CMK (cell line): ENCODE data around the gene DLG4.

Source experiments
- DNase-seq: peaks from one replicate; pipeline ENCODE4 v3.0.0-alpha.2; 2010; ENCODE audit warnings: low read depth

The DLG4 gene

DNA sequence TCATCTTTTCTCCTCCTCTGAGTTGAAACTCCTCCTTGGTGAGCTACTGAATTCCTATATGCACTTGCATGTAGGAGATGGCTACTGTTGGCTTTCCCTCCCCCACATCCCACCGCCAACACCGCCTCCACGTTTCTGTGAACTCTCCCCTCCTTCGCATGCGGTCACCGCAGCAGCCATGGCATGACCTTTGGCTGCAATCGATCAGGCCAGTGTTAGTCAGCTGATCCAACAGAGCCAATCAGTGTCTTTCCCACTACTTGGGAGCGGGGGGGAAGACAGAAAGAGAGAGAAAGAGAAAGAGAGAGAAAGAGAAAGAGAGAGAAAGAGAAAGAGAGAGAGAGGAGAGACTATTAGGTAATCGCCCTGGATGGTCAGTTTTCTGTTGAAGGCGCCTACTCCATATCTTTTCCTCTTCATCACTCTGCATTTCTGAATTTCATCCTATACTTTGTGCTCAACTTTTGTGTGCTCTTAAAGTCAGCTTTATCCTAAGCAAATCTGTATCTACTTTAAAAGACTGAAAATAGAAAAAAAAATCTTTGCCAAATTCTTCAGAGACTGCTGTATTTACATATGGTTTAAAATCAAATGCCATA is 63.2 kb downstream of the DLG4 start:
- no peak for DNase-seq

DNA sequence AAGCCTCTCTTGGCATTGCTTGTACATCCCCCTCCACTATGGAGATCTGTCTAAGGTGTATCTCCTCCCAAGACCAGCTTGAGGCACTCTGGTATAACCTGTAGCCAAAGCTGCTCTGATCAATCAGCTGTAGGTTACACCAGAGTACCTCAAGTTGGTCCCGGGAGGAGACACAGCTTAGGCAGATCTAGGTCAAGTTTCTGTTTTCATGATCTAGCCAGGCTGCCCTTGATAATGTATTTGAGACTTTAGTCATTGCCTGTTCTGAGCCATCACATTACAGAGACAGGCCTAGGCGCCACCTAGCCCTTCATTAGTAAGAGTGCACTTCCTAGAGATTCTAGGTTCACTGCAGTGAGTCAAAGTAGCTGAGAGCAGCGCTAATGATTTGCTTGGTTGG is 71.9 kb downstream of the DLG4 start:
- DNase-seq = no peak

DNA sequence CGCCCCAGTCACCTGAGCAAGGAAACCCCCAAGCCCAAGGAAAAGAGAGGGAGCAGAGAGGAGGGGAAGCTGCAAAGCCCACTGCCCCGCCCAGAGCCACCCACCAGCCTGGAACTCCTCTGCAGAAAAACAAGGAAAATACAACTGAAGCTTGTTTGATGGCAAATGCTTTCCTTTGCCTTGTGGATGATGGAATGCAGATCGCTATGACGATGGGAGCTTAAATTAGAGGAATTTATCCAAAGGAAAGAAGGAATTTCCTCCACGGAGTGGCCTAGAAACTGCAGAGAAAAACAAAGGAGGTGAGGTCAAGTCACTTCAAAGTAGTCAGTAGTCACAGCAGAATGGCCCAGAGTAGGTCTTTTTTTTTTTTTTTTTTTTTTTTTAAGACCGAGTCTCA is 73.5 kb downstream of the DLG4 start:
- DNase-seq = no peak

DNA sequence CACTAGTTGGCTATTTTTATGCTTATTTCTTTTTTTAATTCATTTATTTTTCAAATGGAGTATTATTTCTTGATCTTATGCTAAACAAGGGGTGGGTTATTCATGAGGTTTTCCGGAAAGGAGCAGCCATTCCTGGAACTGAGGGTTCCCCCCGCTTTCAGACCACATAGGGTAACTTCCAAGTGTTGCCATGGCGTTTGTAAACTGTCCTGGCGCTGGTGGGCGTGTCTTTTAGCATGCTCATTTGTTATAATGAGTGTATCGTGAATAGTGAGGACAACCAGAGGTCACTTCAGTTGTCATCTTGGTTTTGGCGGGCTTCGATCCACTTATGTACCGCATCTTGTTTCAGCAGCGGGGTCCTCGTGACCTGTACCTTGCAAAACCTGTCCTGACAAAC is 75.4 kb downstream of the DLG4 start:
- no peak for DNase-seq

DNA sequence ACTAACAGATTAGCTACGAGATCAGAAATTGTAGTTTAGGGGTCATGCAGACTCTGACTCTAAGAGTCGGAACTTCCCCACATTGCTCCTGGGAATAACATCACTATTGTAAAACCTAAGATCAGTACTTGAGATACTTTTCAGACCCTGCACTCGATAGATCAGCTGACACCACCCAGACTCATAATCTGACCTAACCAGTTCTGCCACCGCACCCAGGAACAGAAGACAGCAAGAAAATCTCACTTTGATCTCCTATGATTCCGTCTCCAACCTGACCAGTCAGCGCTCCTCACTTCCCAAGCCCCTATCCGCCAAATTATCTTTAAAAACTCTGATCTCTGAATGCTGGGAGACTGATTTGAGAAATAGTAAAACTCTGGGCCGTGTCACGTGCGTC is 77.8 kb downstream of the DLG4 start:
- no peak for DNase-seq

DNA sequence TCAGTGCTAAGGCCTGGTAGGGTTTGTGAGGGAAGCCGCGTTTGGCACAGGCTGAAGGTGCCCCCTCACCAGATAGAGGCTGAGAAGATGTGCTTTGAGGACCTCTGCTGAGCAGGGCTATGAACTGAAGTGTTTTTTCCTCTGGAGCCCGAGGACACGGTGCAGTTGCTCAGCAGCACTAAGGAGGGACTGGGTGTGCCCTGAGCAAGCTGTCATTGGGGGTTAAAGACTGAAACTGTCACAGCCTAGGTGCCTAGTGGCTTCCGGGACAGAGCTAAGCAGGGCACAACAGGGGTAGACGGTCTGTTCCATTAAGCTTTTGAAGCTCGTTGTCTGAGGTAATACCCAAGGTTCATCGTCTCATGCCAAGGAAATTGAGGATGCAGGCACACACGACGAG is 80.2 kb downstream of the DLG4 start:
- DNase-seq = no peak

DNA sequence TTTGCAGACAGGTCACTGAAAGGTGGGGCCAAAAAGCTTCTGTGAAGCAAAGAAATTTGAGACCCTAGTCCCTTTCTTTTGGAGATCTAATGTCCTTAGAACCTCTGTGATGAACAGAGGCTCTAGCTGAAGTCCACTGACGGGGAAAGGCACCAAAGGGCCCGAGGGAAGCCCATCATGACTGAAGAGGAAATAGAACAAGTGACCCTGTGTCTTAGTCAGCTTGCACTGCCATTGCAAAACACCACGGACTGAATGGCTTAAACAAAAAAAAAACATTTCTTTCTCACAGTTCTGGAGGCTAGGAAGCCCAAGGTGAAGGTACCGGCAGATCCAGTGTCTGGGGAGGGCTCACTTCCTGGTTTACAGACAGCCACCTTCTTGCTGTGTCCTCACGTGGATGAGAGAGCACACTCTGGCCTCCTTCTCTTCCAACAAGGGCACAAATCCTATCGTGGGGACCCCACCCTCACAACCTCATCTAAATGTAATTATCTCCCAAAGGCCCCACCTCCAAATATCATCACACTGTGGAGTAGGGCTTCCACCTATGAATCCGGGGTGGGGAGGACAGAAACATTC is 80.7 kb downstream of the DLG4 start:
- DNase-seq = no peak

DNA sequence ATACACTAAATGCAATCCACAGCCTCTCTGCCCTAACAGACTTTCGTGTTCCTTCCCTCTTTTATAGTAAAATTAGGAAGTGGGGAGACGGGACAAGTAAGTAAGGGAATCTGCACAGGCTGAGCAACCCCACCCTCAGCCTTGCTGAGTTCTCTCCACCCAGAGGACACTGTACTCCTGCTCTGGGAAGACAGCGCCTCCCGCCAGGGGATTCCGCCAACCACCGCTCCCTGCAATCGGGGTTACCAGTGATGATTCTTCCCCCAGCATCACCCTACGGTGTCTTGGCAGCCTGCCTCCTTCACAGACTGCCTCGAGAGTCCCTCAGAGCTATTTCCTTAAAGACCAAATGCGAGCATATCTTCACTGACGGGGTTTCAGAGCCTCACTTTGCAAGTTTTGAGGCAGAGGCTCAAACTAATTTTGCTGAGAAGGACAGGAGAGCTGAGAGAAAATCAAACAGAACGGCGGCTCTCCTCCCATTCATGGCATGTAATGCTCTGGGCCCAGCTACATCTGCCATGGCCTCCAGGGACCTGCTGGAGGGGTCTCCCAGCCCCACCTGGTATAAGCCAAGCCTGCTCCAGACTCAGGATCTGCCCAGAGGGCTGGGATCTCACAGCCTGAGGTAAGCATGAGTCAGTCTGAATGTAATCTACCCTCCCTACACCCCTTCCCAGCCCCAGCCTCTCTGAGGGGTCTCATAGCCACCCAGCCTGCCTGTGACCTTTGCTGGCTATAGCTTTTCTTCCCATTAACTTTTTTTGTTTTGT is 82.3 kb downstream of the DLG4 start:
- no peak for DNase-seq
